ENCODE data around the gene FAM114A2. TPM values are rescaled to one million over a fixed set of nuclear protein-coding genes. Genes with fewer than 3 reads are reported as not detected.
"Not testable (repeated sequence)": the region's sequence is repeated elsewhere in the genome, so short reads cannot be mapped to it uniquely, and the experiment has no call there.

The FAM114A2 gene
- total RNA-seq, 1 donor from 2014 or later = 30.4 TPM

GRCh38 chr5:154038261-154038706 lies 426 bp downstream of the FAM114A2 start:
- Mint-ChIP-seq H3K27ac (peak overlapping the region; percentile 98), H3K27me3 (no peaks in the 10 kb centered on the region), H3K4me3 (peak overlapping the region; percentile 89), H3K4me1 (ENCODE audit: unreplicated experiment) (peaks cover 13% of the 10 kb centered on the region), H3K36me3 (no peaks in the 10 kb centered on the region), H3K9me3 (no peaks in the 10 kb centered on the region)
- no peak for DNase-seq (ENCODE audit: extremely low spot score, unreplicated experiment)
- TF ChIP-seq CTCF (conservative IDR thresholded peaks at IDR 0.05) = no peak

DNA sequence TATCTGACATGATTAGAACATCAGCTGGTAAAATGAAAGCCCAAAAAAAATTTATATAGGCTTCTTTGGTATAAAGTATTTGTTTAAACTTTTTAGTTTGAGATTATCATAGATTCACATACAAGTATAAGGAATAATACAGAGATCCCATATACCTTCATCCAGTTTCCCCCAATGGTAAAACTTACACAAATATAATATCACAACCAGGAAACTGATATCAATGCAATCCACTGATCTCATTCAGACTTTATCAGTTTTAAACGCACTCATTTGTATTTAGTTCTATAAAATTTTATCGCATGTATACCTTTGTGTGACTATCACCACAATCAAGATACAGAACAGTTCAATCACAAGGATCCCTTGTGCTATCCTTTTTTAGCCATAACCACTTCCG lies 3.8 kb downstream of the FAM114A2 start:
- DNase-seq (ENCODE audit: extremely low spot score, unreplicated experiment) = no peak
- no peak for TF ChIP-seq CTCF (conservative IDR thresholded peaks at IDR 0.05)
- no peak overlapping the region for H3K27ac Mint-ChIP-seq
- peaks cover 8% of the 10 kb centered on the region for H3K36me3 Mint-ChIP-seq
- no peak overlapping the region for H3K4me3 Mint-ChIP-seq
- H3K4me1 Mint-ChIP-seq (ENCODE audit: unreplicated experiment) = peaks cover 9% of the 10 kb centered on the region
- H3K9me3 Mint-ChIP-seq = no peaks in the 10 kb centered on the region
- H3K27me3 Mint-ChIP-seq = no peaks in the 10 kb centered on the region

DNA sequence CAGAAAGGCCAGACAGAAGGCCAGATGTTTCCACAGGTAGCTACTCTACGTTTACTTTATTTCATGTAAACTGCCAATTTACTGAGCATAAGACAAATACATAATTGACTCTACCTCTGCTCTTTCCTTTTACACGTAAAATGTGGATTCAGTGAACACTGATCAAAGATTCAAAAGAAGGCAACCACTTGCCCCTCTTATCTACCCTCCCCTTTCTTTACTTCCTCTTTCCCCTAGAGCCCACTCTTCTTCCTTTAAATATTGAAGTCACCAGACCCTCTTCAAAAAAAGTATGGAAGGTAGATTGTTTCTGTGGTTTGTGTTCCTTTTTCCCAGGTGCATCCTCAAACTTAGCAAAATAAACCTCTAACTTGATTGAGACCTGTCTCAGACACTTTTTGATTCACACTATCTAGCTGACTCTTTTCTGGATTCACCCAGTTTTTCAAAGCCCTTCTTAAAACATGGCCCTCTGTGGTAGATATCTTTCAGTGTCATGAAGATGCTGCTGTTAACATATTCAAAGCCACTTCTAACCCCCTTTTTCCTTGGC lies 6.7 kb downstream of the FAM114A2 start:
- no peak overlapping the region for H3K27ac Mint-ChIP-seq

DNA sequence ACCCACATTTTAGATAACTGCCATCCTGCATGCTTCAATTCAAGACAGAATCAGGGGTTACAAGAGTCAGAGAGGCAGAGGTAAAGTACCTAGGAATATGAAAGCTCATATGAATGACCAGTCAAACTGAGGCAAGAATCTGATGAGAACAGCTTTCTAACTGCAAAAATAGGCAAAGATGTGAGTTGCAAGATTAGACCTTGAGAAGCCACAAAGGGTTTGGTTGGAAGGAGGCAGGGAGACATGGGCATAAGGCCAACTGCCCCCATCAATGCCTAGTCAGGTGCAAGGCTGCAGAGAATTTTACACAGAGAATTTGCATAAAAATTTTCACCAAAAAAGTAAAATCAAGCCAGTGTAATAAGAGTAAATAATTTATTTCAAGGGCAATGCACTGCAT lies 12.8 kb downstream of the FAM114A2 start:
- Mint-ChIP-seq H3K36me3 (peaks cover 27% of the 10 kb centered on the region), H3K4me1 (ENCODE audit: unreplicated experiment) (no peaks in the 10 kb centered on the region), H3K27me3 (no peaks in the 10 kb centered on the region), H3K27ac (no peak overlapping the region), H3K4me3 (no peak overlapping the region), H3K9me3 (no peaks in the 10 kb centered on the region)
- TF ChIP-seq CTCF (conservative IDR thresholded peaks at IDR 0.05) = no peak
- no peak for DNase-seq (ENCODE audit: extremely low spot score, unreplicated experiment)

More for the DNA sequence above, 6.7 kb downstream of the FAM114A2 start:
- Mint-ChIP-seq H3K9me3 (no peaks in the 10 kb centered on the region), H3K27me3 (no peaks in the 10 kb centered on the region), H3K4me3 (no peak overlapping the region), H3K36me3 (peaks cover 12% of the 10 kb centered on the region), H3K4me1 (ENCODE audit: unreplicated experiment) (no peaks in the 10 kb centered on the region)
- DNase-seq (ENCODE audit: extremely low spot score, unreplicated experiment) = no peak
- TF ChIP-seq CTCF (conservative IDR thresholded peaks at IDR 0.05) = no peak

DNA sequence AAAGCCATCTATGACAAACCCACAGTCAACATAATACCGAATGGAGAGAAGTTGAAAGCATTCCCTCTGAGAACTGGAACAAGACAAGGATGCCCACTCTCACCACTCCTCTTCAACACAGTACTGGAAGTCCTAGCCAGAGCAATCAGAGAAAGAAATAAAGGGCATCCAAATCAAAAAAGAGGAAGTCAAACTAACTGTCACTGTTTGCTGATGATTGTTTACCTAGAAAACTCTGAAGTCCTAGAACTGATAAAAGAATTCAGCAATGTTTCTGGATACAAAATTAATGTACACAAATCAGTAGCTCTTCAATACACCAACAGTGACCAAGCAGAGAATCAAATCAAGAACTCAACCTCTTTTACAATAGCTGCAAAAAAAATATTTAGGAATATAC lies 19.8 kb downstream of the FAM114A2 start:
- not testable (repeated sequence) for H3K4me1 Mint-ChIP-seq (ENCODE audit: unreplicated experiment)
- peaks cover 63% of the 10 kb centered on the region for H3K36me3 Mint-ChIP-seq

DNA sequence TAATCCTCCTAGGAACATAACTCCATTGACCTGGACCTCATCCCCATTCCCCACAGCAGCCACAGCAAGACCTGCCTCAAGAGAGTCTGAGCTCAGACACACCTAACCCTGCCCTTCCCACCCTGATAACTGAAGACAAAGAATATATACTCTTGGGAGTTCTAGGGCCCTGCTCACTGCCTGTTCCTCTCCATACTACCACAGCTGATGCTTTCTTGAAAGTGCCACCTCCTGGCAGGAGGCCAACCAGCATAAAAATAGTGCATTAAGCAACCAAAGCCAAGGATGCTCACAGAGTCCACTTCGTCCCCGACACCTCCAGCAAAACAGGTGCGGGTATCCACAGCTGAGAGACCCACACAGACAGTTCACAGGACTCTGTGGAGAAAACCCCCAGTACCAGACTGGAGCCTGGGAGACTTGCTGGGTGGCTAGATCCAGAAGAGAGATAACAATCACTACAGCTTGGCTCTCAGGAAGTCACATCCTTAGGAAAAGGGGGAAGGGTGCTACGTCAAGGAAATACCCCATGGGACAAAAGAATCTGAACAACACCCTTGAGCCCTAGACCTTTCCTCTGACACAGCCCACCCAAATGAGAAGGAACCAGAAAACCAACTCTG lies 23.5 kb downstream of the FAM114A2 start:
- Mint-ChIP-seq H3K36me3 (peaks cover 37% of the 10 kb centered on the region), H3K4me1 (ENCODE audit: unreplicated experiment) (no peaks in the 10 kb centered on the region), H3K4me3 (no peak overlapping the region), H3K27ac (no peak overlapping the region), H3K27me3 (no peaks in the 10 kb centered on the region), H3K9me3 (no peaks in the 10 kb centered on the region)
- DNase-seq (ENCODE audit: extremely low spot score, unreplicated experiment) = no peak
- no peak for TF ChIP-seq CTCF (conservative IDR thresholded peaks at IDR 0.05)

More for the DNA sequence above, 19.8 kb downstream of the FAM114A2 start:
- not testable (repeated sequence) for DNase-seq (ENCODE audit: extremely low spot score, unreplicated experiment); H3K27me3 Mint-ChIP-seq; H3K27ac Mint-ChIP-seq; H3K4me3 Mint-ChIP-seq; H3K9me3 Mint-ChIP-seq
